Transverse colon (tissue), 4 donors: ENCODE results near the gene SLC24A3. TPM values are rescaled to one million over a fixed set of nuclear protein-coding genes. Genes with fewer than 3 reads are reported as not detected.

Source experiments
- DNase-seq: peaks from one replicate; pipeline ENCODE4 v3.0.0-alpha.2; 2019
- H3K27ac ChIP-seq, 4 donors: fragments of 200-600 bp; sonication (generic); 2 replicates each; pipeline ENCODE4 v1.5.1; 2016 to 2018; ENCODE audit warnings: inconsistent platforms in 4 of 4
- H3K27me3 ChIP-seq: fragments of 200-600 bp; sonication (generic); 2 replicates; pipeline ENCODE4 v1.5.1; 2017; ENCODE audit warnings: inconsistent platforms
- H3K36me3 ChIP-seq, 4 donors: fragments of 200-600 bp; sonication (generic); 2 replicates each; pipeline ENCODE4 v1.5.1; 2017 to 2019; ENCODE audit warnings: inconsistent platforms in 4 of 4
- H3K4me1 ChIP-seq, 4 donors: fragments of 200-600 bp; sonication (generic); 2 replicates each; pipeline ENCODE4 v1.5.1; 2017 to 2020; ENCODE audit warnings: inconsistent platforms in 4 of 4
- H3K4me3 ChIP-seq, 4 donors: fragments of 200-600 bp; sonication (generic); 1 replicate in 1 of 4; 2 replicates in 3 of 4; pipeline versions ENCODE4 v1.5.1 to v1.6.1; 2017 to 2019; ENCODE audit warnings: inconsistent platforms in 4 of 4
- H3K9me3 ChIP-seq, 2 donors: fragments of 200-600 bp; sonication (generic); 2 replicates each; pipeline ENCODE4 v1.5.1; 2017 to 2019; ENCODE audit warnings: inconsistent platforms in 2 of 2
- CTCF ChIP-seq, 5 experiments: fragments of 200-600 bp in 3 of 5; fragments of 450-650 bp in 2 of 5; sonication (generic) in 3 of 5; IDR thresholded peaks; 1 replicate in 2 of 5; 2 replicates in 3 of 5; pipeline ENCODE4 v1.5.1; 2016 to 2017; ENCODE audit warnings: antibody characterized with exemption in 5 of 5, inconsistent platforms in 3 of 5, mild to moderate bottlenecking in 2 of 5, moderate library complexity in 1 of 5
- EP300 ChIP-seq: sonication (generic); formaldehyde crosslinking; IDR thresholded peaks from one replicate; pipeline ENCODE4 v1.6.1; 2017; ENCODE audit warnings: antibody characterized with exemption, low read depth
- POLR2A ChIP-seq: fragments of 450-650 bp; IDR thresholded peaks from one replicate; pipeline ENCODE4 v1.6.1; 2016; ENCODE audit warnings: antibody characterized with exemption, mild to moderate bottlenecking, moderate library complexity
- POLR2AphosphoS5 ChIP-seq, 3 donors: sonication (generic); formaldehyde crosslinking; IDR thresholded peaks; one replicate each; pipeline ENCODE4 v1.6.1; 2016; ENCODE audit warnings: antibody characterized with exemption in 3 of 3
- WGBS, 2 donors: methylation state at CpG; one replicate each; pipeline ENCODE4 v1.1.5; 2018; ENCODE audit warnings: low coverage in 1 of 2; 5-methylcytosine and 5-hydroxymethylcytosine counted together
- in situ Hi-C, 4 donors: fragments of 200-750 bp; cut with MboI; loops; one replicate each; pipeline versions ENCODE4 v1.15.0 to v1.15.1; 2017; ENCODE audit warnings: low sequenced_read_pairs in 3 of 4, low pct_ligation_motif_present in 1 of 4, low pct_unique_long_range_greater_than_20kb in 1 of 4
- intact Hi-C: fragments of 100-400 bp; cut with DNase I; formaldehyde crosslinking; loops from one replicate; pipeline ENCODE4 v1.15.1; 2023; ENCODE audit warnings: low total_unique reads
- total RNA-seq, 4 donors: library from RNA; depleted of rRNA; stranded (reverse); fragments of >200 nt; gene quantifications; one replicate each; pipeline ENCODE4 v1.1.0, GENCODE V29; 2016

Gene SLC24A3
- total RNA-seq, 4 donors from 2014 or later: 4.4 to 6.7 (median 4.6) TPM

GRCh38 chr20:19565736-19566135 is 353.3 kb downstream of the SLC24A3 start:
- in situ Hi-C loops (no loop called here), intact Hi-C loops (no loop called here)
- WGBS, 2 donors: 71 to 80% methylated on average over 2 of the region's 2 CpGs
- Histone ChIP-seq H3K27ac (no peak overlapping the region), H3K4me3 (no peak overlapping the region), H3K27me3 (no peaks in the 10 kb centered on the region), H3K4me1 (no peaks in the 10 kb centered on the region), H3K9me3 (no peaks in the 10 kb centered on the region), H3K36me3 (no peaks in the 10 kb centered on the region)
- TF ChIP-seq POLR2A: no peak
- TF ChIP-seq CTCF (IDR thresholded peaks at IDR 0.05): no peak
- TF ChIP-seq POLR2AphosphoS5 (IDR thresholded peaks at IDR 0.05): no peak
- TF ChIP-seq EP300: no peak
- no peak for DNase-seq

- in situ Hi-C loops: no loop called here
- intact Hi-C loops: no loop called here
- no peaks in the 10 kb centered on the region for H3K27me3 ChIP-seq
- no peaks in the 10 kb centered on the region for H3K9me3 ChIP-seq
- TF ChIP-seq EP300 (no peak), POLR2A (no peak), CTCF (IDR thresholded peaks at IDR 0.05) (no peak)
- H3K4me3 ChIP-seq: no peak overlapping the region
- H3K4me1 ChIP-seq: no peaks in the 10 kb centered on the region
- 57 to 61% methylated on average over 2 to 3 of the region's 3 CpGs for WGBS, 2 donors
- H3K36me3 ChIP-seq: no peaks in the 10 kb centered on the region
- H3K27ac ChIP-seq: no peak overlapping the region
- no peak for DNase-seq
Observed at GRCh38 chr20:19566226-19566945, 353.9 kb downstream of the SLC24A3 start.

GRCh38 chr20:19568128-19568527 is 355.7 kb downstream of the SLC24A3 start:
- Histone ChIP-seq H3K4me1 (no peaks in the 10 kb centered on the region), H3K9me3 (no peaks in the 10 kb centered on the region), H3K36me3 (no peaks in the 10 kb centered on the region), H3K27ac (no peak overlapping the region), H3K4me3 (no peak overlapping the region), H3K27me3 (no peaks in the 10 kb centered on the region)
- DNase-seq: no peak
- TF ChIP-seq EP300 (no peak), CTCF (IDR thresholded peaks at IDR 0.05) (no peak)
- in situ Hi-C loops: no loop called here
- 83 to 86% methylated on average over 1 to 2 of the region's 2 CpGs for whole genome bisulfite sequencing, 2 donors
- intact Hi-C loops: no loop called here

GRCh38 chr20:19571996-19572395 is 359.6 kb downstream of the SLC24A3 start:
- no peak for TF ChIP-seq EP300
- no peak for TF ChIP-seq POLR2AphosphoS5 (IDR thresholded peaks at IDR 0.05)
- TF ChIP-seq POLR2A: no peak
- no peak for TF ChIP-seq CTCF (IDR thresholded peaks at IDR 0.05)
- H3K4me3 ChIP-seq: no peak overlapping the region
- H3K27ac ChIP-seq: no peak overlapping the region
- no peak for DNase-seq
- H3K36me3 ChIP-seq: no peaks in the 10 kb centered on the region
- no peaks in the 10 kb centered on the region for H3K4me1 ChIP-seq
- intact Hi-C loops (no loop called here), in situ Hi-C loops (no loop called here)
- no peaks in the 10 kb centered on the region for H3K9me3 ChIP-seq
- WGBS, 2 donors: 92 to 100% methylated on average over 2 of the region's 2 CpGs
- H3K27me3 ChIP-seq: no peaks in the 10 kb centered on the region
